Measurements from ENCODE around the gene KLHL42. TPM values are rescaled to one million over a fixed set of nuclear protein-coding genes. Genes with fewer than 3 reads are reported as not detected.

The KLHL42 gene
- total RNA-seq, 4 donors from 2014 or later: 40.9 to 56.1 (median 45.3) TPM

DNA sequence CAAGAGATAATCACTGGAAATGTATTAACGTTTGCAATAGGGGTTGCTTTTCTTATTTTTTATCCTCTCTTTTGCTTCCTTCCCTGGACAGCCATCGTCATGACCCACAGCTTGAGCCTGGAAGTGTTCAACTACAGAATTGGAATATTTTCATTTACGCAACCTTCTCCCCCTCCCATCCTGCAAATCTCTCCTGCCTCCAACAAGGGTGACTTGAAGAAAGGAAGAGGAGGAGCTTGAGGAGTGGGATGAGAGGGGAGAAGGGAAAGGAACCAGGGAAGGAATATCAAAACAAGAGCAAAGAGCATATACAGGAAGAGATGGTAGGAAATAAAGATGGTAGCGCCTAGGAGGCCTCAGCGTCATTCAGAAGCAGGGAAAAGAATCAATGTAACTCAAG lies 1.6 kb downstream of the KLHL42 start:
- H3K27ac ChIP-seq: peak overlapping the region; percentile 88 to 97
- no peak for TF ChIP-seq POLR2A (IDR thresholded peaks at IDR 0.05)
- H3K4me1 ChIP-seq: peaks cover 0 to 4% of the 10 kb centered on the region in 2 donors
- H3K9me3 ChIP-seq: no peaks in the 10 kb centered on the region
- intact Hi-C loops (cut with DNase I; ENCODE audit: low total_unique reads): no loop called here
- H3K4me3 ChIP-seq: peak overlapping the region; percentile 60 to 65
- no peak for DNase-seq
- H3K36me3 ChIP-seq: no peaks in the 10 kb centered on the region
- no peaks in the 10 kb centered on the region for H3K27me3 ChIP-seq

GRCh38 chr12:27782481-27782880 lies 2.4 kb downstream of the KLHL42 start:
- DNase-seq: no peak
- intact Hi-C loops (cut with DNase I; ENCODE audit: low total_unique reads): no loop called here
- Histone ChIP-seq H3K9me3 (no peaks in the 10 kb centered on the region), H3K4me1 (peaks cover 0 to 4% of the 10 kb centered on the region in 2 donors), H3K27ac (peak overlapping the region in 1 of 2 donors; percentile 97), H3K36me3 (no peaks in the 10 kb centered on the region), H3K27me3 (no peaks in the 10 kb centered on the region), H3K4me3 (no peak overlapping the region)
- TF ChIP-seq, protein P1, sequence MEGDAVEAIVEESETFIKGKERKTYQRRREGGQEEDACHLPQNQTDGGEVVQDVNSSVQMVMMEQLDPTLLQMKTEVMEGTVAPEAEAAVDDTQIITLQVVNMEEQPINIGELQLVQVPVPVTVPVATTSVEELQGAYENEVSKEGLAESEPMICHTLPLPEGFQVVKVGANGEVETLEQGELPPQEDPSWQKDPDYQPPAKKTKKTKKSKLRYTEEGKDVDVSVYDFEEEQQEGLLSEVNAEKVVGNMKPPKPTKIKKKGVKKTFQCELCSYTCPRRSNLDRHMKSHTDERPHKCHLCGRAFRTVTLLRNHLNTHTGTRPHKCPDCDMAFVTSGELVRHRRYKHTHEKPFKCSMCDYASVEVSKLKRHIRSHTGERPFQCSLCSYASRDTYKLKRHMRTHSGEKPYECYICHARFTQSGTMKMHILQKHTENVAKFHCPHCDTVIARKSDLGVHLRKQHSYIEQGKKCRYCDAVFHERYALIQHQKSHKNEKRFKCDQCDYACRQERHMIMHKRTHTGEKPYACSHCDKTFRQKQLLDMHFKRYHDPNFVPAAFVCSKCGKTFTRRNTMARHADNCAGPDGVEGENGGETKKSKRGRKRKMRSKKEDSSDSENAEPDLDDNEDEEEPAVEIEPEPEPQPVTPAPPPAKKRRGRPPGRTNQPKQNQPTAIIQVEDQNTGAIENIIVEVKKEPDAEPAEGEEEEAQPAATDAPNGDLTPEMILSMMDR (IDR thresholded peaks at IDR 0.05): no peak
- no peak for TF ChIP-seq POLR2A (IDR thresholded peaks at IDR 0.05)

- DNase-seq: no peak
- no peaks in the 10 kb centered on the region for H3K27me3 ChIP-seq
- no peaks in the 10 kb centered on the region for H3K9me3 ChIP-seq
- no peaks in the 10 kb centered on the region for H3K36me3 ChIP-seq
- H3K4me3 ChIP-seq: no peak overlapping the region
- H3K27ac ChIP-seq: no peak overlapping the region
- intact Hi-C loops (cut with DNase I; ENCODE audit: low total_unique reads): no loop called here
- H3K4me1 ChIP-seq: peaks cover 0 to 8% of the 10 kb centered on the region in 2 donors
- TF ChIP-seq POLR2A (IDR thresholded peaks at IDR 0.05): no peak
- TF ChIP-seq, protein P1 (IDR thresholded peaks at IDR 0.05): no peak
Observed at GRCh38 chr12:27785882-27786570, 6.0 kb downstream of the KLHL42 start.

GRCh38 chr12:27787559-27787958 lies 7.5 kb downstream of the KLHL42 start:
- intact Hi-C loops (cut with DNase I; ENCODE audit: low total_unique reads): no loop called here
- Histone ChIP-seq H3K4me3 (no peak overlapping the region), H3K36me3 (no peaks in the 10 kb centered on the region), H3K9me3 (no peaks in the 10 kb centered on the region), H3K4me1 (peaks cover 0 to 8% of the 10 kb centered on the region in 2 donors), H3K27ac (no peak overlapping the region), H3K27me3 (no peaks in the 10 kb centered on the region)
- DNase-seq: no peak
- TF ChIP-seq POLR2A (IDR thresholded peaks at IDR 0.05): no peak
- TF ChIP-seq, protein P1 (IDR thresholded peaks at IDR 0.05): no peak

DNA sequence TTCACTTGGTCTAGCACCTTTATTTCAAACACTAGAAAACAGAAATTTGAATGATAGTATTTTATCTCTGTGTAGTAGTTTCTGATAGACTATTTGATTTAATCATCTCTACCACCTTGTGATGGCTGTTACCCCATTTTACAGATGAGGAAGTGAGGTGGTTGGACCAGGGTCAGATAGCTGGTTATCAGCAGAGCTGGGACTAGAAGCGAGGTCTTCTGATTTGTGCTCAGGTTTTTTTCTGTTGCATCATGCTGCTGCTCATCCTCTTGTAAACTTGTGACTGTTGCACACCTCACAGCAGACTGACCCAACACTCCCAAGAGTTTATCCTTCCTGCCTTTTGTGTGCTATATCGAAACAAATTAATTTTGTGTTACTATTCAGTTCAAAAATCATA lies 10.1 kb downstream of the KLHL42 start:
- no peaks in the 10 kb centered on the region for H3K36me3 ChIP-seq
- H3K4me3 ChIP-seq: no peak overlapping the region
- intact Hi-C loops (cut with DNase I; ENCODE audit: low total_unique reads): no loop called here
- H3K27ac ChIP-seq: no peak overlapping the region
- no peak for DNase-seq
- H3K27me3 ChIP-seq: no peaks in the 10 kb centered on the region
- TF ChIP-seq, protein P1 (IDR thresholded peaks at IDR 0.05): no peak
- no peak for TF ChIP-seq POLR2A (IDR thresholded peaks at IDR 0.05)
- peaks cover 0 to 5% of the 10 kb centered on the region in 2 donors for H3K4me1 ChIP-seq
- H3K9me3 ChIP-seq: no peaks in the 10 kb centered on the region
